Measurements from ENCODE around the gene CRISPLD2. TPM values are rescaled to one million over a fixed set of nuclear protein-coding genes. Genes with fewer than 3 reads are reported as not detected.

Gene CRISPLD2
- total RNA-seq, 3 donors from 2014 or later = 94.7 to 386 (median 216) TPM

DNA sequence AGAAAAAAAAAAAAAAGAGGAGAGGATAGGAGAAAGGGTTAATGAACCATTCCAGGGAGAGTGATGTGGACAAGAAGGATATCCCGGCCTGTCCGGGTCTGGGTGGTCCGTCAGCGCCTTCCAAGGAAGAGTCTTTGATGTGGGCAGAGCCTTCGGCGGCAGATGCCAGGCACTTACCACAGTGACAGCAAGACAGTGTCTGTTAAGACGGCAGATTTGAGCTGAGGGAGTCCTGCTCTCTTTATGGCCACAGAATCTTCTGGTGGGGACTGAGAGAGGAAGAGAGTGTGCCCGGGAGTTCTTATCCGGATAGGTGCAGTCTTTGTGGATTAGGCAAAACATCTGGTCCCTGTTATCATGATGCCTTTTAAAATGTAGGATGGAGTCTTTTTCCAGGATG lies 96.4 kb downstream of the CRISPLD2 start:
- no peak for TF ChIP-seq POLR2AphosphoS5 (IDR thresholded peaks at IDR 0.05)
- TF ChIP-seq, protein P1, sequence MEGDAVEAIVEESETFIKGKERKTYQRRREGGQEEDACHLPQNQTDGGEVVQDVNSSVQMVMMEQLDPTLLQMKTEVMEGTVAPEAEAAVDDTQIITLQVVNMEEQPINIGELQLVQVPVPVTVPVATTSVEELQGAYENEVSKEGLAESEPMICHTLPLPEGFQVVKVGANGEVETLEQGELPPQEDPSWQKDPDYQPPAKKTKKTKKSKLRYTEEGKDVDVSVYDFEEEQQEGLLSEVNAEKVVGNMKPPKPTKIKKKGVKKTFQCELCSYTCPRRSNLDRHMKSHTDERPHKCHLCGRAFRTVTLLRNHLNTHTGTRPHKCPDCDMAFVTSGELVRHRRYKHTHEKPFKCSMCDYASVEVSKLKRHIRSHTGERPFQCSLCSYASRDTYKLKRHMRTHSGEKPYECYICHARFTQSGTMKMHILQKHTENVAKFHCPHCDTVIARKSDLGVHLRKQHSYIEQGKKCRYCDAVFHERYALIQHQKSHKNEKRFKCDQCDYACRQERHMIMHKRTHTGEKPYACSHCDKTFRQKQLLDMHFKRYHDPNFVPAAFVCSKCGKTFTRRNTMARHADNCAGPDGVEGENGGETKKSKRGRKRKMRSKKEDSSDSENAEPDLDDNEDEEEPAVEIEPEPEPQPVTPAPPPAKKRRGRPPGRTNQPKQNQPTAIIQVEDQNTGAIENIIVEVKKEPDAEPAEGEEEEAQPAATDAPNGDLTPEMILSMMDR (IDR thresholded peaks at IDR 0.05) = no peak
- no peak for TF ChIP-seq POLR2A (IDR thresholded peaks at IDR 0.05)
- Histone ChIP-seq H3K27me3 (peaks cover 0 to 4% of the 10 kb centered on the region in 2 donors), H3K4me1 (no peaks in the 10 kb centered on the region), H3K27ac (no peak overlapping the region), H3K4me3 (no peak overlapping the region), H3K9me3 (no peaks in the 10 kb centered on the region), H3K36me3 (no peaks in the 10 kb centered on the region)
- DNase-seq (ENCODE audit: low spot score in 2 of 2) = no peak
- intact Hi-C loops (cut with DNase I; ENCODE audit: low total_unique reads) = no loop called here

DNA sequence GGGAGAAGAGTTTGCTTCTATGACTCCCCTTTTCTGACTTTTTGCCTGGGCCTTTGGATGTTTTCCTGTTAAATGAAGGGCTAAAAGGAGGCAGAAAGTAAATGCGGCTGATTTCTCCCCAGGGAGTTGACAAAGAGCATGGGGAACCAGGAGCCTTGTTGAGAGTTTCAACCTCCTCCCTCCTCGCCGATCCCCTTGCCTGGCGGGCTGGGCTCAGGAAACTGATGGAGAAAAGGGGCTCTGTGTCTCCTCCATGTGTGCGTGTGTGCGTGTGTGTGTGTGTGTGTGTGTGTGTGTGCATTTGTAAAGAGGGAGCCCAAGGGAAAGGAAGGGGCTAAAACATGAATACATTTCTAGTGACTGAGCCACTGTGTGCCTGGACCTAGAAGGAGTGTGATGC lies 97.1 kb downstream of the CRISPLD2 start:
- Histone ChIP-seq H3K4me1 (no peaks in the 10 kb centered on the region), H3K9me3 (no peaks in the 10 kb centered on the region), H3K4me3 (no peak overlapping the region), H3K36me3 (no peaks in the 10 kb centered on the region), H3K27me3 (peaks cover 0 to 4% of the 10 kb centered on the region in 2 donors), H3K27ac (no peak overlapping the region)
- intact Hi-C loops (cut with DNase I; ENCODE audit: low total_unique reads) = no loop called here
- TF ChIP-seq POLR2AphosphoS5 (IDR thresholded peaks at IDR 0.05) (no peak), POLR2A (IDR thresholded peaks at IDR 0.05) (no peak)
- TF ChIP-seq, protein P1 (IDR thresholded peaks at IDR 0.05) = no peak
- no peak for DNase-seq (ENCODE audit: low spot score in 2 of 2)

DNA sequence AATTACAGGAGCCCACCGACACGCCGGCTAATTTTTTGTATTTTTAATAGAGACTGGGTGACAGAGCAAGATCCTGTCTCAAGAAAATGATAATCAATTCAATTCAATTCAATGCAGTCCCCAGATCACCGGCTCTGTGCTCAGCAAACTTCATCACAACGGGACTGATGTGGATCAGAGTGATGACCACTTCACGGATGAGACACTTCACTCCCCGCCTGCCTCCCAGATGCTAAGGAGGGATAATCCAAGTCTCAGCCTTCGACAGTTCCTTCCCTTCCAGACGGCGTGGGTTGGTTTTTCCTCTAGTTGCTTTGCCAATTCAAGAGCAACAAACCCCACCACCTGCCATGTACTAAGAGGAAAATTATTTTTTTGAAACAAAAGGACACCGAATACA lies 97.7 kb downstream of the CRISPLD2 start:
- Histone ChIP-seq H3K4me3 (no peak overlapping the region), H3K36me3 (no peaks in the 10 kb centered on the region), H3K4me1 (no peaks in the 10 kb centered on the region), H3K27me3 (peaks cover 0 to 4% of the 10 kb centered on the region in 2 donors), H3K9me3 (no peaks in the 10 kb centered on the region), H3K27ac (no peak overlapping the region)
- TF ChIP-seq POLR2AphosphoS5 (IDR thresholded peaks at IDR 0.05) (no peak), POLR2A (IDR thresholded peaks at IDR 0.05) (no peak)
- TF ChIP-seq, protein P1 (IDR thresholded peaks at IDR 0.05) = no peak
- DNase-seq (ENCODE audit: low spot score in 2 of 2) = no peak
- intact Hi-C loops (cut with DNase I; ENCODE audit: low total_unique reads) = no loop called here

DNA sequence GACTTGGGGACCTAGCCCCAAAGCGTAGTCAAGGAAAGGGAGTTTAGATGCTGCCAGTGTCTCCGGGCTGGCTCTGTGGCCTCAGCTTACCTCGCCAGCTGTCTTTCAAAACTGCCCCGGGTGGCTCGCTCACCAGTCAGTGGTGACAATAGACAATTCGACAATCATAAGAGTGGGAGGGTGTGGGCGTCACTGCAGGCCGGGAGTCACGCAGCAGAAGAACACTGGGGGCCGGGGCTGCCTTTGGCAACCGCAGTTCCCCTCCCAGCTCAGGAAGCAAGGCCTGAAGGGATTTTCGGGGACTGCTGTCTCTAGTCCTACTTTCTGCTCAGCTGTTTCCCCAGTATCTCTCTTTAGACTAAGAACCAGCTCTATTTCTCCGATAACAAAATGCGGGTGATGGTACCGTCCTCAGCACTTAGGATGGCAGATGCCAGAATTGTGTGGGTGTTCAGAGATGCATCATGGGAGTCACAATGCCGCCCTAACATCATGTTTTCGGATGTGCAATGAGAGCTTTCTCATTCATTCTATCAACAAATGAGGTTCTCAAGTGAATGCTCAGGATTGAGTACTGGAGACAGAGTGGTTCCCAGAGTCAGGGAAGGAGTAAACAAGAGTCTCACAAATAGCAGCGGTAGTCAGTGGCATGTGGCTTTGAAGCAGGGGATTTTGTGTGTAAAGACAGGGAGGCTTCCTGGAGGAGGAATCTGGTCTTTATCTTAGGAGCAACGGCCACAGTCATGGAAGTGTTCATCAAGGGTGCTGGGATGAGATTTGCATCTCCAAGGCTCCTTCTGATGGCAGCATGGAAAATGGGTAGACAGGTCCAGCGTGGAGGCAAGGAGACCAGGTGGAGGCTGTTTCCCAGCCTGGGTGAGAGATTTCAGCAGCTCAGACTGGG lies 98.5 kb downstream of the CRISPLD2 start:
- intact Hi-C loops (cut with DNase I; ENCODE audit: low total_unique reads) = no loop called here
- Histone ChIP-seq H3K9me3 (no peaks in the 10 kb centered on the region), H3K27me3 (peaks cover 0 to 4% of the 10 kb centered on the region in 2 donors), H3K27ac (no peak overlapping the region), H3K36me3 (no peaks in the 10 kb centered on the region), H3K4me1 (peaks cover 0 to 3% of the 10 kb centered on the region in 2 donors), H3K4me3 (no peak overlapping the region)
- DNase-seq (ENCODE audit: low spot score in 2 of 2) = no peak
- TF ChIP-seq, protein P1 (IDR thresholded peaks at IDR 0.05) = no peak
- TF ChIP-seq POLR2AphosphoS5 (IDR thresholded peaks at IDR 0.05) = no peak

DNA sequence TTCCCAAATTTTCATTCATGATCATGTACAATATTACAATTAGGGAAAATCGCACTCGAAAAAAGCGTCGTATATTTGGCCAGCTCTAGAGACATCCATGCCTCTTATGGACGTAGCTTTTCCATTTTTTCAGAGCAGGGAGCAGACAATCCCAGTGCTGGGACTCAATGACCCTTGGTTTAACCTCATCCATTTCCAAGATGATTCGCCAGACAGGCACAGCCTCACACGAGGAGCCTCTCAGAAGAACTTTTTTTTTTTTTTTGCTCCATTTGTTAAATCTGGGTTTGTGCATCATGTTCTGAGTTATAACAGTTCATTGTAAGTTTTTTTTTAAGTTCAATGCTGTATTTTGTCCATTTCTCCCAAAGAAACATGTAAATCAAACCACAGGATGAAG lies 99.5 kb downstream of the CRISPLD2 start:
- TF ChIP-seq, protein P1 (IDR thresholded peaks at IDR 0.05) = no peak
- TF ChIP-seq POLR2AphosphoS5 (IDR thresholded peaks at IDR 0.05) = no peak
- TF ChIP-seq POLR2A (IDR thresholded peaks at IDR 0.05) = no peak
- no peaks in the 10 kb centered on the region for H3K9me3 ChIP-seq
- H3K36me3 ChIP-seq = no peaks in the 10 kb centered on the region
- intact Hi-C loops (cut with DNase I; ENCODE audit: low total_unique reads) = no loop called here
- peaks cover 0 to 4% of the 10 kb centered on the region in 2 donors for H3K27me3 ChIP-seq
- no peak overlapping the region for H3K4me3 ChIP-seq
- no peak overlapping the region for H3K27ac ChIP-seq
- H3K4me1 ChIP-seq = peaks cover 0 to 3% of the 10 kb centered on the region in 2 donors
- DNase-seq (ENCODE audit: low spot score in 2 of 2) = no peak
